LHCN-M2 (cell line): Measurements from ENCODE around the gene CUL4B. TPM values are rescaled to one million over a fixed set of nuclear protein-coding genes. Genes with fewer than 3 reads are reported as not detected.
"Not testable (repeated sequence)": the region's sequence is repeated elsewhere in the genome, so short reads cannot be mapped to it uniquely, and the experiment has no call there.

Experiments
- DNase-seq: peaks from one replicate; pipeline ENCODE4 v3.0.0-alpha.2; 2012; ENCODE audit warnings: low read depth
- polyA plus RNA-seq: library from polyadenylated mRNA; unstranded; fragments of >200 nt; gene quantifications from one replicate; pipeline ENCODE4 v1.2.1, GENCODE V29; 2012; ENCODE audit warnings: missing spikeins
- total RNA-seq: library from RNA; depleted of rRNA; stranded (reverse); fragments of >200 nt; gene quantifications from 2 replicates; pipeline ENCODE4 v1.2.3, GENCODE V29; 2014; rRNA removed

CUL4B gene
- 50.5 and 55.9 TPM in 2 replicates for total RNA-seq
- polyA plus RNA-seq: 24.1 TPM

GRCh38 chrX:120560842-120561633, at the start of gene CUL4B:
Gene CUL4B, minus strand, starts transcription at chrX:120560962. Its CDS starts 324 bp downstream, at chrX:120560638.
- DNase-seq: peak; percentile 93

- DNase-seq: peak; percentile 51
Observed at GRCh38 chrX:120604361-120604782, 43.6 kb upstream of the CUL4B start.

- DNase-seq: peak; percentile 93
Observed at GRCh38 chrX:120603707-120604360, 43.1 kb upstream of the CUL4B start, which contains the start of gene MCTS1. Gene MCTS1, plus strand, starts transcription at chrX:120604101. Its CDS starts 136 bp downstream, at chrX:120604237.

- no peak for DNase-seq
Observed at GRCh38 chrX:120585702-120586101, 24.9 kb upstream of the CUL4B start.

- DNase-seq: no peak
Observed at GRCh38 chrX:120575379-120576114, 14.8 kb upstream of the CUL4B start.

- not testable (repeated sequence) for DNase-seq
Observed at GRCh38 chrX:120573806-120574205, 13.0 kb upstream of the CUL4B start.

GRCh38 chrX:120570011-120570600, 9.3 kb upstream of the CUL4B start:
- DNase-seq: no peak

- no peak for DNase-seq
Observed at GRCh38 chrX:120568609-120569008, 7.8 kb upstream of the CUL4B start.

- no peak for DNase-seq
Observed at GRCh38 chrX:120568035-120568434, 7.3 kb upstream of the CUL4B start.

GRCh38 chrX:120566817-120567216, 6.1 kb upstream of the CUL4B start:
- DNase-seq: no peak

GRCh38 chrX:120564925-120565324, 4.2 kb upstream of the CUL4B start:
- DNase-seq: no peak

- DNase-seq: no peak
Observed at GRCh38 chrX:120562569-120562926, 1.8 kb upstream of the CUL4B start.

- no peak for DNase-seq
Observed at GRCh38 chrX:120561634-120562568, 1.1 kb upstream of the CUL4B start.

GRCh38 chrX:120560405-120560841, 339 bp downstream of the CUL4B start:
- peak; percentile 56 for DNase-seq

- DNase-seq: no peak
Observed at GRCh38 chrX:120559804-120560203, 958 bp downstream of the CUL4B start.

- no peak for DNase-seq
Observed at GRCh38 chrX:120556251-120556650, 4.5 kb downstream of the CUL4B start.

GRCh38 chrX:120549483-120550452, 11.0 kb downstream of the CUL4B start:
- DNase-seq: peak; percentile 90

GRCh38 chrX:120536061-120536460, 24.7 kb downstream of the CUL4B start:
- DNase-seq: no peak
